22Rv1 (cell line): ENCODE data around the gene SYNC.

Experiments used
- ZFX ChIP-seq: fragments of 450-650 bp; IDR thresholded peaks from 2 replicates; pipeline ENCODE4 v1.6.1; 2017; ENCODE audit warnings: antibody characterized with exemption, borderline replicate concordance
- TF ChIP-seq, protein P1 (sequence below): fragments of 450-650 bp; IDR thresholded peaks from 2 replicates; pipeline ENCODE4 v1.5.1; 2017; ENCODE audit warnings: mild to moderate bottlenecking

- TF ChIP-seq, protein P1, sequence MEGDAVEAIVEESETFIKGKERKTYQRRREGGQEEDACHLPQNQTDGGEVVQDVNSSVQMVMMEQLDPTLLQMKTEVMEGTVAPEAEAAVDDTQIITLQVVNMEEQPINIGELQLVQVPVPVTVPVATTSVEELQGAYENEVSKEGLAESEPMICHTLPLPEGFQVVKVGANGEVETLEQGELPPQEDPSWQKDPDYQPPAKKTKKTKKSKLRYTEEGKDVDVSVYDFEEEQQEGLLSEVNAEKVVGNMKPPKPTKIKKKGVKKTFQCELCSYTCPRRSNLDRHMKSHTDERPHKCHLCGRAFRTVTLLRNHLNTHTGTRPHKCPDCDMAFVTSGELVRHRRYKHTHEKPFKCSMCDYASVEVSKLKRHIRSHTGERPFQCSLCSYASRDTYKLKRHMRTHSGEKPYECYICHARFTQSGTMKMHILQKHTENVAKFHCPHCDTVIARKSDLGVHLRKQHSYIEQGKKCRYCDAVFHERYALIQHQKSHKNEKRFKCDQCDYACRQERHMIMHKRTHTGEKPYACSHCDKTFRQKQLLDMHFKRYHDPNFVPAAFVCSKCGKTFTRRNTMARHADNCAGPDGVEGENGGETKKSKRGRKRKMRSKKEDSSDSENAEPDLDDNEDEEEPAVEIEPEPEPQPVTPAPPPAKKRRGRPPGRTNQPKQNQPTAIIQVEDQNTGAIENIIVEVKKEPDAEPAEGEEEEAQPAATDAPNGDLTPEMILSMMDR: no peak
- TF ChIP-seq ZFX: no peak
Measured at GRCh38 chr1:32636914-32637645, 65.5 kb downstream of the SYNC start.
